Activated naive CD4-positive, alpha-beta T cell treated with anti-CD3 and anti-CD28 coated beads, Interleukin-2, amount 50 U/mL, for 24 hours (primary cell): ENCODE data around the gene WDR19.

Experiments used
- H3K27ac Mint-ChIP-seq: one replicate; pipeline ENCODE4 v1.8.0; 2021; ENCODE audit warnings: mild to moderate bottlenecking, mixed read lengths
- H3K27me3 Mint-ChIP-seq: one replicate; pipeline ENCODE4 v1.8.0; 2021; ENCODE audit warnings: mixed read lengths
- H3K36me3 Mint-ChIP-seq: one replicate; pipeline ENCODE4 v1.8.0; 2021; ENCODE audit warnings: mixed read lengths
- H3K4me1 Mint-ChIP-seq: one replicate; pipeline ENCODE4 v1.8.0; 2021; ENCODE audit warnings: mixed read lengths
- H3K4me3 Mint-ChIP-seq: one replicate; pipeline ENCODE4 v1.8.0; 2021; ENCODE audit warnings: mild to moderate bottlenecking, mixed read lengths
- H3K9me3 Mint-ChIP-seq: one replicate; pipeline ENCODE4 v1.8.0; 2021; ENCODE audit warnings: mixed read lengths

WDR19 gene

DNA sequence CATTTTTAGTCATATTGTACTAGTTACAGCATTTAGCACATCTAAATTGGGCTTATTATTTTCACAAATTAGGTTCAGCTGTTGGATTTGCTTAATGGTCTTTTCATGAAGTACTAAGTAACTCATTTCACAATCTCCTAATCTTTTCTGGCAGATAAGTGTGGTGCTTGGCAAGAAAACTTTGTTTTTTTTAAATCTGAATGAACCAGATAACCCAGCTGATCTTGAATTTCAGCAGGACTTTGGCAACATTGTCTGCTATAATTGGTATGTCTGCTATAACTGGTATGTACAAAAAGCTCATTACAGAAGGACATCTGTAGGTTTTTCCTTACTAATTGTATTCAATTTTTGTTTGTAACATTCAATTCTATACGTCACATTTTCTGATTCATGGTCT is 22.7 kb downstream of the WDR19 start:
- Mint-ChIP-seq H3K9me3 (no peaks in the 10 kb centered on the region), H3K36me3 (peaks cover 44% of the 10 kb centered on the region), H3K27ac (no peak overlapping the region), H3K4me1 (no peaks in the 10 kb centered on the region), H3K4me3 (no peak overlapping the region), H3K27me3 (no peaks in the 10 kb centered on the region)

DNA sequence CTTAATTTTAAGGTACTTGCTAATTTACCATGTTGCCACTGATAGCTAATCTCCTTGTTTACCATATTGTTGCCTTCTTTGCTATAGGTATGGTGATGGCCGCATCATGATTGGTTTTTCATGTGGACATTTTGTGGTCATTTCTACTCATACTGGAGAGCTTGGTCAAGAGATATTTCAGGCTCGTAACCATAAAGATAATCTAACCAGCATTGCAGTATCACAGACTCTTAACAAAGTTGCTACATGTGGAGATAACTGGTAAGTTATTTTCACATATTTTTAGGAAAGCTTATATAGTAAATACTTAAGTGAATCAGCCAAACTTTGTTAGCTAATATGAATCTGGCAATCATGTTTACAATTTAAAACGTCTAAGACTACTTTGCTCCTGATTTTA is 23.1 kb downstream of the WDR19 start:
- no peak overlapping the region for H3K4me3 Mint-ChIP-seq
- H3K9me3 Mint-ChIP-seq = no peaks in the 10 kb centered on the region
- H3K36me3 Mint-ChIP-seq = peaks cover 44% of the 10 kb centered on the region
- H3K4me1 Mint-ChIP-seq = no peaks in the 10 kb centered on the region
- no peaks in the 10 kb centered on the region for H3K27me3 Mint-ChIP-seq
- no peak overlapping the region for H3K27ac Mint-ChIP-seq

DNA sequence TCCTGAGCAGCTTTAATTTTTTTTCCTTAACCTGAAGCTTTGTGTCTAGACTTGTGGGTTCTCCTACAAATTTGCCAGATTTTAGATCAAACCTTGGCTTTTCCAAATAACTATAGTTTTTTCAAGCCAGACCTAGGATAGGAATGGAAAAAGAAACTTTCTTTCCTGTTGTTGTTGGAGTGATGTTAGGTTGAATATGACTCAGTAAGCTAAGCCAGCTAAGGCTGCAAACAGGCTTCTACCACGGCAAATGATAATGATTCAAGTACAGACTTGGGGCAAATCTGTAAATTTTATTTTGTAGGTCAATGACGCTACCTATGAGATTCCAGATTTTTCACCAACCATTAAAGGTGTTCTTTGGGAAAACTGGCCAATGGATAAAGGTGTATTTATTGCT is 45.6 kb downstream of the WDR19 start:
- Mint-ChIP-seq H3K4me3 (no peak overlapping the region), H3K4me1 (no peaks in the 10 kb centered on the region), H3K27me3 (no peaks in the 10 kb centered on the region), H3K36me3 (peaks cover 13% of the 10 kb centered on the region), H3K9me3 (no peaks in the 10 kb centered on the region), H3K27ac (no peak overlapping the region)

DNA sequence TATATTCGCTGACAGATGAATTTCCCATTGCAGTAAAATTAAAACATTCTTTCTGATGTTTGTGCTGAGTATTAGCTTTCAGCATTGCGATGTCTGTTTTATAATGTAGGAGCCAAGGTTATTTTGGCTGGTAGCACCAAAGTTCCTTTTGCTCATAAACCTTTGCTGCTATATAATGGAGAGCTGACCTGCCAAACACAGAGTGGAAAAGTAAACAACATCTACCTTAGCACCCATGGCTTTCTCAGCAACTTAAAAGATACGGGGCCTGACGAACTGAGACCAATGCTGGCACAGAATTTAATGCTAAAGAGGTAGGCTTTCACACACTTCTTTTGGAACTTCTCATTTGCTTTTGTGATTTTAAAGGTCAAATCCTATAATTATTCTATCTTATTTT is 46.0 kb downstream of the WDR19 start:
- Mint-ChIP-seq H3K9me3 (no peaks in the 10 kb centered on the region), H3K36me3 (peaks cover 13% of the 10 kb centered on the region), H3K4me3 (no peak overlapping the region), H3K27ac (no peak overlapping the region), H3K27me3 (no peaks in the 10 kb centered on the region), H3K4me1 (no peaks in the 10 kb centered on the region)

DNA sequence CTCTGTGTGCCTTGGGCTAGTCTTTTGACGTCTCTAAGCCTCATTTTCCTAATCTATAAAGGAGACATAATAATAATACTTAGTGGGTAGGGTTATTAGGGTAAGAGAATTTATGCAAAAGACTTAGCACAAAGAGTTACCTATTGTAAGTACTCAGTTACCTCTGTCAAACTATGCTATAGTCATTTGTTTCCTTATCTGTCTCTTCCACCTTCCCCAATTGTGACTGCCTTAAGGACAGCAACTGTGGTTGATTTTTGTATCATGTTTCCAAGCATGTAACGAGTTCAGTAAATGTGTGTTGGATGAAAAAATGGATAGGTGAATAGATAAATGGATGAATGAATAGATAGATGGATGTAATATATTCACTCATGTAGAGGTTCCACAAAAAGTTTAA is 48.1 kb downstream of the WDR19 start:
- Mint-ChIP-seq H3K4me1 (no peaks in the 10 kb centered on the region), H3K27me3 (no peaks in the 10 kb centered on the region), H3K9me3 (no peaks in the 10 kb centered on the region), H3K36me3 (peaks cover 14% of the 10 kb centered on the region), H3K4me3 (no peak overlapping the region), H3K27ac (no peak overlapping the region)

DNA sequence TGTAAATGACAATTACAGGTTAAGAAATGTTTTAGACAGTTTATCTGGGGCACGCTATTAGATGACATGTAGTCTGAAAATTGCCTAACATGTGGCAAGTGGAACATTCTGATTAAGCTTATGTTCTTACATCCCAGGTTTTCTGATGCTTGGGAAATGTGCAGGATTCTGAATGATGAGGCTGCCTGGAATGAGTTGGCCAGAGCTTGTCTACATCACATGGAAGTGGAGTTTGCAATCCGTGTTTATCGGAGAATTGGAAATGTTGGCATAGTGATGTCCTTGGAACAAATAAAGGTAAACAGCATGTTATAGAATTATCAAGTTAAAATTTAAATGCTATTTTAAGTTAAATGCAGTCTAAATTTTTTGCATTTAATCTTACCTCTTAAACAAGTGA is 49.3 kb downstream of the WDR19 start:
- H3K36me3 Mint-ChIP-seq = peaks cover 20% of the 10 kb centered on the region
- no peak overlapping the region for H3K27ac Mint-ChIP-seq
- H3K9me3 Mint-ChIP-seq = no peaks in the 10 kb centered on the region
- no peaks in the 10 kb centered on the region for H3K27me3 Mint-ChIP-seq
- H3K4me3 Mint-ChIP-seq = no peak overlapping the region
- no peaks in the 10 kb centered on the region for H3K4me1 Mint-ChIP-seq

DNA sequence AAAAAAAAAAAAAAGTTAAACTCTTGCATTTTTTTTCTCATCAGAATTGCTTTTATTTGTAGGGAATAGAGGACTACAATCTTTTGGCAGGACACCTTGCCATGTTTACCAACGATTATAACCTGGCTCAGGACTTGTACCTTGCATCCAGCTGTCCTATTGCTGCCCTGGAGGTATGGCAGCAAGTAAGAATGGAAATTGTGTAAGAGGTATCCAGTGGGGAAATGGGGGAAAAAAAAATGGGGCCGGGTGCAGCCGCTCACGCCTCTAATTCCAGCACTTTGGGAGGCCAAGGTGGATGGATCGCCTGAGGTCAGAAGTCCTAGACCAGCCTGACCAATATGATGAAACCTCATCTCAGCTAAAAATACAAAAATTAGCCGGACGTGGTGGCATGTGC is 49.8 kb downstream of the WDR19 start:
- Mint-ChIP-seq H3K27me3 (no peaks in the 10 kb centered on the region), H3K4me1 (no peaks in the 10 kb centered on the region), H3K4me3 (no peak overlapping the region), H3K9me3 (no peaks in the 10 kb centered on the region), H3K36me3 (peaks cover 21% of the 10 kb centered on the region), H3K27ac (no peak overlapping the region)

DNA sequence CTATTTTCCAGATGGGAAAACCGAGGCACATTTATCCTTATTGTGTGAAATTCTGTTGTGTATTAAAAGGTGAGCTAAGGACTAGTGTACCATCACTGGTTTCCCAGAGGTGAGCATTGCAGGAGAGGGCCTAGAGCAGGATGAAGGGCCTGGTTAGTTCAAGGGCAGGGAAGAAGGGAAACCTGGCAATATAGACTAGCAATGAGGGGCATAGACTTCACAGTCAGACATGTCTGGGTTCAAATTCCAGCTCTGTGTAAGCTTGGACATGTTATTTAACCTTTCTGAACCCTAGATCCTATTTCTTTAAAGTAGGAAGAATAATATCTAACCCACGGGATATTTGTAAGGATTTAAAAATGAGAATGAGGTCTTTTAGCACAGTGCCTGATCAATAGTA is 50.8 kb downstream of the WDR19 start:
- Mint-ChIP-seq H3K27me3 (no peaks in the 10 kb centered on the region), H3K9me3 (no peaks in the 10 kb centered on the region), H3K4me1 (no peaks in the 10 kb centered on the region), H3K4me3 (no peak overlapping the region), H3K36me3 (peaks cover 24% of the 10 kb centered on the region), H3K27ac (no peak overlapping the region)

DNA sequence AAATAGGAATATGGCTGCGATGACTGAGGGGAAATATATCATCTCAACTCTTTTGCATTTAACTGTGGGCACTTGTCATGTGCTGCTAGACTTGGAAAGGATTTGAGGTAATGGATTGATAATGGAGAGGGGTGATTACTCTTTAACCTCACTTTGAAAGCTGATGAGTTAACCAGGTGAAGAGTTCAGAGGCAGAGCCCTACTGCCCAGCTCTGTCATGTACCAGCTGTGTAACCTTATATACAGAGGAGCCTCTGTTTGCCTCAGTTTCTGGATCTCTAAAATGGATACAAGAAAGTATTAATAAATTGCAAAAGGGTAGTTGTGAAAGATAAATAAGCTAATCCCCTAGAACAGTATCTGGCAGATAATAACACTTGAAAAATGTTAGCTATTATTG is 51.5 kb downstream of the WDR19 start:
- no peak overlapping the region for H3K4me3 Mint-ChIP-seq
- no peaks in the 10 kb centered on the region for H3K4me1 Mint-ChIP-seq
- no peak overlapping the region for H3K27ac Mint-ChIP-seq
- no peaks in the 10 kb centered on the region for H3K9me3 Mint-ChIP-seq
- H3K27me3 Mint-ChIP-seq = no peaks in the 10 kb centered on the region
- H3K36me3 Mint-ChIP-seq = peaks cover 22% of the 10 kb centered on the region

DNA sequence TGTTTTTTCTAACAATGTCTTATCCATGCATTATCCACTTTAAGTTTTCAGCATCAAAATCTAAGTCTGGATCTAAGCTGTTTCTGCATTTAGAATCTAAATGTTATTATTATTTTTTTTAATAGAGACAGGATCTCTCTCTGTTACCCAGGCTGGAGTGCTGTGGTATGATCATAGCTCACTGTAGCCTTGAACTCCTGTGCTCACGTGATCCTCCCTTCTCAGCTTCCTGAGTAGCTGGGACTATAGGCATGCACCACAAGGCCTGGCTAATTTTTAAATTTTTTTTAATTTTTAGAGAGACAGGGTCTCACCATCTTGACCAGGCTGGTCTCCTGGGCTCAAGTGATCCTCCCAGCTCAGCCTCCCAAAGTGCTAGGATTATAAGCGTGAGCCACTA is 52.7 kb downstream of the WDR19 start:
- peaks cover 17% of the 10 kb centered on the region for H3K36me3 Mint-ChIP-seq
- H3K4me3 Mint-ChIP-seq = no peak overlapping the region
- H3K27ac Mint-ChIP-seq = no peak overlapping the region
- no peaks in the 10 kb centered on the region for H3K27me3 Mint-ChIP-seq
- H3K4me1 Mint-ChIP-seq = no peaks in the 10 kb centered on the region
- H3K9me3 Mint-ChIP-seq = no peaks in the 10 kb centered on the region

DNA sequence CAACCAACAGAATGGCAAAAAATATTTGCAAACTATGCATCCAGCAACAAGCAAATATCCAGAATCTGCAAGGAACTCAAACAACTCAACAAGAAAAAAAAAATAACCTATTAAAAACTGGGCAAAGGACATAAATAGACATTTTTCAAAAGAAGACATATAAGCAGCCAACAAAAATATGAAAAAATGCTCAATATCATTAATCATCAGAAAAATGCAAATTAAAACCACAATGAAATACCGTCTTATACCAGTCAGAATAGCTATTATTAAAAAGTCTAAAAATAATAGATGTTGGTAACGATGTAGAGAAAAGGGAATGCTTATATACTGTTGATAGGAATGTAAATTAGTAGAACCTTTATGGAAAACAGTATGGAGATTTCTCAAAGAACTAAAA is 53.4 kb downstream of the WDR19 start:
- Mint-ChIP-seq H3K27ac (no peak overlapping the region), H3K4me3 (no peak overlapping the region), H3K36me3 (peaks cover 15% of the 10 kb centered on the region), H3K4me1 (no peaks in the 10 kb centered on the region), H3K27me3 (no peaks in the 10 kb centered on the region), H3K9me3 (no peaks in the 10 kb centered on the region)

DNA sequence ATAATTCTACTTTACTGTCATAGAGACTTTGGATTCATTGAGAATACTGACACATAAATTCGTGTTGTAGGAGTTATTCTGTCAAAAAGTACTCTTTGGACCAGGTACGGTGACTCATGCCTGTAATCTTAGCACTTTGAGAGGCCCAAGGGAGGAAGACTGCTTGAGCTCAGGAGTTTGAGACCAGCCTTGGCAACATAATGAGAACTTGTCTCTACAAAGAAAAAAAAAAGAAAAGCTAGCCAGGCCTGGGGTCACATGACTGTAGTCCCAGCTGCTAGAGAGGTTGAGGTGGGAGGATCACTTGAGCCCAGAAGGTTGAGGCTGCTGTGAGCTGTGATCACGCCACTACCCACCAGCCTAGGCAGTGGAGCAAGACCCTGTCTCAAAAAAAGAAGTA is 54.9 kb downstream of the WDR19 start:
- Mint-ChIP-seq H3K4me1 (no peaks in the 10 kb centered on the region), H3K36me3 (peaks cover 16% of the 10 kb centered on the region), H3K4me3 (no peak overlapping the region), H3K27me3 (no peaks in the 10 kb centered on the region), H3K9me3 (no peaks in the 10 kb centered on the region), H3K27ac (no peak overlapping the region)

DNA sequence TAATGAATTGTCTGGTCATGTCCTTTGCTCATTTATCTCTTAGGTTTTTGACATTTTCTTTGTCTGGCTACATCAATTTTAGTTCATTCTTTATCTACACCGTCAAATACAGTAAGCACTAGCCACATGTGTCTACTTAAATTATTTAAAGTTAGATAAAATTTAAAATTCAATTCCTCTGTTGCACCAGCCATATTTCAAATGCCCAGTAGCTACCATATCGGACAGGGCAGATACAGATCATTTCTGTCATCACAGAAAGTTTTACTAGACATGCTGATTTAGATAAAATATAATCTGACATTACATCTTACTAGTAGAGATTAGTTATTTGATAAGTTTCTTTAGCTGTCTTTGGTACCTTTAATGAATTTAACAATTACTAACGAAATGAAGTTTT is 61.1 kb downstream of the WDR19 start:
- Mint-ChIP-seq H3K27ac (no peak overlapping the region), H3K36me3 (peaks cover 13% of the 10 kb centered on the region), H3K4me3 (no peak overlapping the region), H3K27me3 (no peaks in the 10 kb centered on the region), H3K9me3 (no peaks in the 10 kb centered on the region), H3K4me1 (no peaks in the 10 kb centered on the region)

DNA sequence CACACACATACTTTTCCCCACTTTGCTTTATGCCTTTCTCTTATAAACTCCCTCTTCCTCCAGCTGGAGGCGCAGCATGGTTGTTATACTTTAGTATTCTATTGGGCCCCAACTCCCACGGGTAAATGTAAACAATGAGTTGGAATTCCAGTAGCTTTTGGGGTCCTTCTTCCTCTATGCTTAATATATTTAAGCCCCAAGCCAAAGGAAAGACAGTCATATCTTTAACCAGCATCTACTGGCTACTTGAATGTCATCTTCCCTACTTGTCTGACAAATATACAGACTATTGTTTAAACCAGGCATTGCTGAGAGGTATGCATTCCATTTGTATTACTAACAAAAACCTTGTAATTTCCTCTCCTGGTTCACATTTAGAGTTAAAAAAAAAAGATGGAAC is 72.9 kb downstream of the WDR19 start:
- H3K4me1 Mint-ChIP-seq = no peaks in the 10 kb centered on the region
- H3K36me3 Mint-ChIP-seq = peaks cover 8% of the 10 kb centered on the region
- H3K4me3 Mint-ChIP-seq = no peak overlapping the region
- no peak overlapping the region for H3K27ac Mint-ChIP-seq
- no peaks in the 10 kb centered on the region for H3K27me3 Mint-ChIP-seq
- no peaks in the 10 kb centered on the region for H3K9me3 Mint-ChIP-seq

DNA sequence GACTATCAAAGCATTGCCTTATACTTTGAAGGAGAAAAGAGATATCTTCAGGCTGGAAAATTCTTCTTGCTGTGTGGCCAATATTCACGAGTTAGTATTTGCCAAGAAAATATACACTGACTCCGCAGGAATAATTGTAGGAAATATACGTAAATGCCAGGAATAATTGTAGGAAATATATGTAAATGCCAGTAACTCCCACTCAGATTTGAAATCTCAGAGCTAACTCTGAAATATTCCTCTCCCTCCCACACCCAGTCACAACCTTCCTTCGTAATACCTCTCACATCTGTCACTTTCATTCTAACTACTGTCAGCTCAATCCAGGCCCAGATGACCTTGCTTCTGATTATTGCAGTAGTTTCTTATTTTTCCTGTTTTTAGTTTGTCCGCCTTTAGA is 73.5 kb downstream of the WDR19 start:
- Mint-ChIP-seq H3K27ac (no peak overlapping the region), H3K4me3 (no peak overlapping the region), H3K27me3 (no peaks in the 10 kb centered on the region), H3K4me1 (no peaks in the 10 kb centered on the region), H3K36me3 (peaks cover 8% of the 10 kb centered on the region), H3K9me3 (no peaks in the 10 kb centered on the region)

DNA sequence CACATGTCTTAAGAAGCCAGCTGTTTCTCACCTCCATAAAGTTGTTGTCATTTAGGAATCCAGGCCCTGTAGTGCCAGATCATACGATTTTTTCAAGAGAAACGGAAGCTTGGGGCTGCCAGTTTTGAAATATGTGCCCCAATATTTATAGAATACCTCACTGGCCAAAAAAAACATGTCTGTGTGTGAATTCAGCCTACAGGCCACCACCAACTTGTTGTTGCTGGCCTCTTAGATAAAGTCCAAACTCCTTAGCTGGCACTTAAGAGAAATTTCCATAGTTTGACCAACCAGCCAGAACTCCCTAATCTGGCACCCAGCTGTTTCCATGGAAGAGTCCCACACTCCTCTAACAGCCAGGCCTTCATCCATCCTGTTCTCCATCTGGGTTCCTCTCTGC is 74.1 kb downstream of the WDR19 start:
- Mint-ChIP-seq H3K4me3 (no peak overlapping the region), H3K27me3 (no peaks in the 10 kb centered on the region), H3K9me3 (no peaks in the 10 kb centered on the region), H3K27ac (no peak overlapping the region), H3K4me1 (no peaks in the 10 kb centered on the region), H3K36me3 (peaks cover 11% of the 10 kb centered on the region)

DNA sequence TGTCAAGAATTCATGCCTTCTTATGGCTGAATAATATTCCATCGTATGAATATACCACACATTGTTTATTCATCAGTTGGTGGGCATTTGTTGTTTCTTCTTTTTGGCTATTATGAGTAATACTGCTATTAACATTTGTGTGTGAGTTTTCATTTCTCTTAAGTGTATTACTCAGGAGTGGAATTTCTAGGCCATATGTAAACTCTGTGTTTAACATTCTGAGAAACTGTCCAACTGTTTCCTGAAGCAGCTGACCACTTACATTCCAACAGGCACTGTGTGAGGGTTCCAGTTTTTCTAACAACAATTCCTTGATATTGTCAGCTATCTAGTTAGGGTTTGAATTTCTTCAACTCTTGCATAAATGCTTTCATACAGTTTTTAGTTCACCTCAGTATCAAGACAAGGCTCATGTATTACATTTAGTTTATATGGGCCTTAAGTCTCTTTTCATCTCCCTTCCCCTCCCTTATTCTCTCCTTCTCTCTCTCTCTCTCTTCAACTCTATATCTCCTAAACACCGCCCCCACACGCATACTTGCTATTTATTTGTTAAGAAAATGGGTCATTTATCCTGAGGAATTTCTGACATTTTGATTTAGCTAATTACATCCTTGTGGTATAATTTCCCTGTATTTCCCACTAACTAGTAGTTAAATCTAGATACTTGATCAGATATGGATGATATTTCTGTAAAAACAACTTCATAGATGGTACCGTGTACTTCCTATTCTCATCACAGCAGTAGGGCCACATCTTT is 77.4 kb downstream of the WDR19 start:
- Mint-ChIP-seq H3K4me1 (no peaks in the 10 kb centered on the region), H3K9me3 (no peaks in the 10 kb centered on the region), H3K4me3 (no peak overlapping the region), H3K36me3 (peaks cover 19% of the 10 kb centered on the region), H3K27me3 (no peaks in the 10 kb centered on the region), H3K27ac (no peak overlapping the region)
